ENCODE results near the gene CASZ1. TPM values are rescaled to one million over a fixed set of nuclear protein-coding genes. Genes with fewer than 3 reads are reported as not detected.

Gene CASZ1
- total RNA-seq, 6 experiments from 2014 or later: 0.14 to 0.67 (median 0.43) TPM

DNA sequence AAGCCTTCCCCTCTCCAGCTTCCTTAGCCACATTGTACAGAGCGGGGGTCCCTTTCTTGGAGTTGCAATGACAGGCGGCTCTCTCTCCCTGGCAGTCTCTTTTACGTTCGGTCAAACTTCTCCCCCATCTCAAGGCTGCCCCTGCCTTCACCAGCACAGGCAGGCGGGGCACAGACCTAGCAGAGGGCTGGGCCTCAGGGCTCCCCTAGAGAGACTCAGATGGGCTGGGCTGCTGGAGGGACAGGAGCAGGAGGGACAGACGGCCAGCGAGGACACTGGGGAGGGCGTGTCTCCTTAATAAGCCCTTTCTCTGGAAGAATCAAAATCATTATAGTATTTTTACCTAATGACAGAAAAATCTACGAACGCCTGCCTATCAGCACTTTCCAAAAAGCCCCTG is 79.6 kb downstream of the CASZ1 start:
- H3K9me3 Mint-ChIP-seq: no peaks in the 10 kb centered on the region
- H3K36me3 Mint-ChIP-seq (ENCODE audit: low read depth): no peaks in the 10 kb centered on the region
- H3K27ac Mint-ChIP-seq: no peak overlapping the region
- H3K27me3 Mint-ChIP-seq (ENCODE audit: insufficient read depth): peaks cover 51% of the 10 kb centered on the region
- no peak for DNase-seq
- no peaks in the 10 kb centered on the region for H3K4me1 Mint-ChIP-seq (ENCODE audit: low read depth)
- H3K4me3 Mint-ChIP-seq: no peak overlapping the region
- TF ChIP-seq, protein P1, sequence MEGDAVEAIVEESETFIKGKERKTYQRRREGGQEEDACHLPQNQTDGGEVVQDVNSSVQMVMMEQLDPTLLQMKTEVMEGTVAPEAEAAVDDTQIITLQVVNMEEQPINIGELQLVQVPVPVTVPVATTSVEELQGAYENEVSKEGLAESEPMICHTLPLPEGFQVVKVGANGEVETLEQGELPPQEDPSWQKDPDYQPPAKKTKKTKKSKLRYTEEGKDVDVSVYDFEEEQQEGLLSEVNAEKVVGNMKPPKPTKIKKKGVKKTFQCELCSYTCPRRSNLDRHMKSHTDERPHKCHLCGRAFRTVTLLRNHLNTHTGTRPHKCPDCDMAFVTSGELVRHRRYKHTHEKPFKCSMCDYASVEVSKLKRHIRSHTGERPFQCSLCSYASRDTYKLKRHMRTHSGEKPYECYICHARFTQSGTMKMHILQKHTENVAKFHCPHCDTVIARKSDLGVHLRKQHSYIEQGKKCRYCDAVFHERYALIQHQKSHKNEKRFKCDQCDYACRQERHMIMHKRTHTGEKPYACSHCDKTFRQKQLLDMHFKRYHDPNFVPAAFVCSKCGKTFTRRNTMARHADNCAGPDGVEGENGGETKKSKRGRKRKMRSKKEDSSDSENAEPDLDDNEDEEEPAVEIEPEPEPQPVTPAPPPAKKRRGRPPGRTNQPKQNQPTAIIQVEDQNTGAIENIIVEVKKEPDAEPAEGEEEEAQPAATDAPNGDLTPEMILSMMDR (IDR thresholded peaks at IDR 0.05): no peak

DNA sequence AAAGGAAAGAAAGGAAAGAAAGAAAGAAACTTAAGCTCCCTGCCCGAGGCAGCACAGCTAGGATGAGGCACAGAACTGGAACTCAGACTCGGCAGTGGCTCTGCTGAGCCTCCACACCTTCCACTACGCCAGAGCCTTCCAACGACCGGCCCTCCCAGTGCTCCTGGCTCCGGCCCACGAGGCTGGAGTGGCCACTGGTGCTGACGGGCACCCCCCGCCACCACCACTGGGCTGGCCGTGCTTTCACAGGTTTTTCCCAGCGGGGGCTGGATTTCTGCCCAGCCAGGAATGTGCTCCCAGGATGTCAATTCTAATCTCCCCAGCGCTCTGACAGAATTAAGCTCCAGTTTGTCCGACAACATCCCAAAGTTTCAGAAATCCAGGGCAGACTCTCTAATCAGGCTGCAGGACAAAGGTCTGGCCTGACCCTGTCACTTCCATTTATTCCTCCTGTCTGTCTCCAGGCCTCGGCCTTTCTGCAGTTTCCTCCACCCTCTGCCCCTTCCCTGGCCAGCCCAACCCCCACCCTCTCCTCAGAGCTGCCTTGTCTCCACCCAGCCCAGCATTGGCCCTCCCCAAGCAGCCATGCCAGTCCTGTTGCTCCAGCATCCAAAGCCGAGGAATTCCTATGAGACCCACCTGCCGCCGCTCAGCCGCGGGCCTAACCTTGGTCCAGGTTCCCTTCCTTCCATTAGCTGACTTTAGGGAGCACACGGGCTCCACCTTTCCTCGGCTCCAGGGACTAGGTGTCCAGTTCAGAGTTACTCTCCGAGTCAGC is 81.9 kb downstream of the CASZ1 start:
- Mint-ChIP-seq H3K9me3 (no peaks in the 10 kb centered on the region), H3K27me3 (ENCODE audit: insufficient read depth) (peaks cover 50% of the 10 kb centered on the region), H3K27ac (no peak overlapping the region), H3K4me1 (ENCODE audit: low read depth) (no peaks in the 10 kb centered on the region), H3K4me3 (no peak overlapping the region), H3K36me3 (ENCODE audit: low read depth) (no peaks in the 10 kb centered on the region)
- TF ChIP-seq, protein P1 (IDR thresholded peaks at IDR 0.05): no peak
- no peak for DNase-seq

DNA sequence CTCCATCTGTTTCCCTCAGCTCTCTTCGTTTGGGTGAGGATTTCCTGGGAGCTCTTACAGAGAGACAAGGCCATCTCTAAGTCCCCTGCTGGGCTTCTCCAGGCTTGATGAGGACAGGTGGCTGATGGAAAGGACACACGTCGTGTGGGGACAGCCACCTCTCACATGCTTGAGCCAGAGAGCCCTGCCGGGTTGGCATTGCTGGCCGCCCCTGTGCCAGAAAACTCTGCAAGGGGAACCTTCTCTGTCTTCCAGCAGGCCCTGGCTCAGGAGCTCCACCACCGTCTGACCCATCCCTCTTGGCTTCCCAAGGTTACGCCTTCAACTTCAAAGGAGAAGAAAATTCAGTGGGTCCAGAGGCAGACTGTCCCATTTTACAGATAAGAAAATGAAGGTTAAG is 82.8 kb downstream of the CASZ1 start:
- H3K4me1 Mint-ChIP-seq (ENCODE audit: low read depth): no peaks in the 10 kb centered on the region
- no peaks in the 10 kb centered on the region for H3K9me3 Mint-ChIP-seq
- no peak overlapping the region for H3K4me3 Mint-ChIP-seq
- no peaks in the 10 kb centered on the region for H3K36me3 Mint-ChIP-seq (ENCODE audit: low read depth)
- H3K27me3 Mint-ChIP-seq (ENCODE audit: insufficient read depth): peaks cover 47% of the 10 kb centered on the region
- no peak for DNase-seq
- TF ChIP-seq, protein P1 (IDR thresholded peaks at IDR 0.05): no peak
- no peak overlapping the region for H3K27ac Mint-ChIP-seq

DNA sequence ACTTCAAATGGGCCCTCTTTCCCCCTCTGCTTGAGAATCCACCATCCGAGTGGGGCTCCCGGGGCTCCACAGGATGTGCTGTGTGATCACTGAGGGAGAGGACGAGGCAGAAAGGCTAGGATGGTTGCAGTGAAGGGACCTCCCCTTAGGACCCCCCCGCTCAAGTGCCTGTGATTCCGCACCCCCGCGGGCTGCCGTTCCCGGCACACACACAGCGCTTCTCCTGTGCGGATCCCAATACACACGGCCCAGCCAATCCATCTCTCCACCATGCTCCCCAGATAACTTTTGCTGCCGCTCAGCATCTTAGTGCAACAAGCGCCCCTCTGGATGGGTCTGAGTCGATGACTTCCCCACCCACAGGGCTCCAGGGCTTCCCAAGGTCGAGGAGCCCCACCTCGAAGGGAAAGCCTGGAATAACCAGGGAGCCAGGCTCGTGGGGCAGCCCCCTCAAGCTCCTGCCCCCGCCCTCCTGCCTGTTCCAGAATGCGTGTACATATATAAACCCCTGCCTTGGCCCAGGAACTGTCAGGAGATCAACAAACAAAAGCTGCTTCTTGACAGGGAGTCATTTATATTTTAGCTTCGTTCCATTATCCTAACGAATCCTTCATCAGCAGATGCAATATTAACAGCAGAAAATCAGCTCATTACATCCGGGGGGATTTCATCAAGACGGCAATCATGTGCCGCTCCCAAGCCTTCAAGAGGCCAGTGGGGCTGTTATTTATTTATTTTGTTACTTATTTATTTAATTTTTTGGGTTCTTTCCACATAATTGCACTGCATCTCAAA is 83.7 kb downstream of the CASZ1 start:
- DNase-seq: no peak
- H3K9me3 Mint-ChIP-seq: no peaks in the 10 kb centered on the region
- TF ChIP-seq, protein P1 (IDR thresholded peaks at IDR 0.05): no peak
- no peak overlapping the region for H3K4me3 Mint-ChIP-seq
- H3K27ac Mint-ChIP-seq: no peak overlapping the region
- no peaks in the 10 kb centered on the region for H3K36me3 Mint-ChIP-seq (ENCODE audit: low read depth)
- H3K4me1 Mint-ChIP-seq (ENCODE audit: low read depth): no peaks in the 10 kb centered on the region
- H3K27me3 Mint-ChIP-seq (ENCODE audit: insufficient read depth): peaks cover 46% of the 10 kb centered on the region

DNA sequence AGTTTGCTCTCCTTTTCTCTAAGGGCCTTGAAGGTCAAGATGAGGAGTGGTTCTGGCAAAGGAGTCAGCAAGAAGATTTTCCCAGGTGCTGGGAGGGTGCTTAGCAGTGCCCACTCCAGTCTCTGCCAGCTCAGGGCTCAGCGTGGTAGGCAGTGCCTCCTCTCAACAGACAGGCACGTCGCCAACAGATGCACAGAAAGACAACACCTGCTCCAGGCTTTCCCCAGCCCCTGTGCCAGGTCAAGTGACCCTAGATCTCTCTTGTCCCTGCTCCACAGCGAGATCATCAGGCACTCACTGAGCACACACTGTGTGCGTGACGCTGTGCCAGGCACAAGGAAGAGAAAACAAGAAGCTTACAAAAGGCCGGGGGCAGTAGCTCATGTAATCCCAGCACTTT is 86.0 kb downstream of the CASZ1 start:
- no peak overlapping the region for H3K27ac Mint-ChIP-seq
- peaks cover 47% of the 10 kb centered on the region for H3K27me3 Mint-ChIP-seq (ENCODE audit: insufficient read depth)

More for the DNA sequence above, 86.0 kb downstream of the CASZ1 start:
- Mint-ChIP-seq H3K4me1 (ENCODE audit: low read depth) (no peaks in the 10 kb centered on the region), H3K9me3 (no peaks in the 10 kb centered on the region), H3K36me3 (ENCODE audit: low read depth) (no peaks in the 10 kb centered on the region), H3K4me3 (no peak overlapping the region)
- no peak for DNase-seq
- TF ChIP-seq, protein P1 (IDR thresholded peaks at IDR 0.05): no peak
